ENCODE results near the gene SLC2A1.

The SLC2A1 gene

GRCh38 chr1:42876009-42876408, 82.7 kb downstream of the SLC2A1 start:
- DNase-seq (ENCODE audit: low read depth) = no peak
- TF ChIP-seq, protein P1, sequence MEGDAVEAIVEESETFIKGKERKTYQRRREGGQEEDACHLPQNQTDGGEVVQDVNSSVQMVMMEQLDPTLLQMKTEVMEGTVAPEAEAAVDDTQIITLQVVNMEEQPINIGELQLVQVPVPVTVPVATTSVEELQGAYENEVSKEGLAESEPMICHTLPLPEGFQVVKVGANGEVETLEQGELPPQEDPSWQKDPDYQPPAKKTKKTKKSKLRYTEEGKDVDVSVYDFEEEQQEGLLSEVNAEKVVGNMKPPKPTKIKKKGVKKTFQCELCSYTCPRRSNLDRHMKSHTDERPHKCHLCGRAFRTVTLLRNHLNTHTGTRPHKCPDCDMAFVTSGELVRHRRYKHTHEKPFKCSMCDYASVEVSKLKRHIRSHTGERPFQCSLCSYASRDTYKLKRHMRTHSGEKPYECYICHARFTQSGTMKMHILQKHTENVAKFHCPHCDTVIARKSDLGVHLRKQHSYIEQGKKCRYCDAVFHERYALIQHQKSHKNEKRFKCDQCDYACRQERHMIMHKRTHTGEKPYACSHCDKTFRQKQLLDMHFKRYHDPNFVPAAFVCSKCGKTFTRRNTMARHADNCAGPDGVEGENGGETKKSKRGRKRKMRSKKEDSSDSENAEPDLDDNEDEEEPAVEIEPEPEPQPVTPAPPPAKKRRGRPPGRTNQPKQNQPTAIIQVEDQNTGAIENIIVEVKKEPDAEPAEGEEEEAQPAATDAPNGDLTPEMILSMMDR (IDR thresholded peaks at IDR 0.05; ENCODE audit: control insufficient read depth, extremely low read depth, insufficient read depth) = no peak

More at GRCh38 chr1:42876009-42876408, 82.7 kb downstream of the SLC2A1 start:
- no peak overlapping the region for H3K4me3 ChIP-seq (ENCODE audit: low read depth, low read length)
